ENCODE data around the gene XXYLT1. TPM values are rescaled to one million over a fixed set of nuclear protein-coding genes. Genes with fewer than 3 reads are reported as not detected.
A peak's percentile ranks its signal among the peaks of the same experiment; 100 is the strongest.

Gene XXYLT1
- total and polyA plus RNA-seq, 2 donors from 2014 or later, result 5.7 to 10.7 TPM

DNA sequence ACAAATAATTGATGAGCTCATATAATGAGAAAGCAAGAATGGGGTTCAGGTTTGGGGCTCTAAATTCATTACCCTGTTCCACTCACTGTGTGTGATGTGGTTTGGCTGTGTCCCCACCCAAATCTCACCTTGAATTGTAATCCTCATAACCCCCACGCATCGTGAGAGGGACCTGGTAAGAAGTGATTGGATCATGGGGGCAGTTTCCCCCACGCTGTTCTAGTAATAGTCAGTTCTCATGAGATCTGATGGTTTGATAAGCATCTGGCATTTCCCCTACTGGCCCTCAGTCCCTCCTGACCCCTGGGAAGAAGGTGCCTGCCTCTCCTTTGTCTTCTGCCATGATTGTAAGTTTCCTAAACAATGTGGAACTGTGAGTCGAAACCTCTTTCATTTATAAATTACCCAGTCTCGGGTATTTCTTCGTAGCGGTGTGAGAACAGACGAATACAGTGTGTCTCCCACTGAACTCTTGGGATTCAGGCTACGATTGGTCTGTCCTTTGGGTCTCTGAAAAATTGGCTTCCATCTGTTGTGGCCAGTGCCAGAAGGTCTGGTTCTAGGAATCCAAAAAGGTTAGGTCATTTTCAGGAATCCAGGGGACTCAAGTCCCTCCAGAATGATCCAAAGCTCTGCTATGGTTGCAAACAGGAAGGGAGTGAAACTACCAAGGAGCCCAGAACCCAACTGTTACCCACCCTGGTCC is 87.7 kb downstream of the XXYLT1 start:
- TF ChIP-seq, protein P1, sequence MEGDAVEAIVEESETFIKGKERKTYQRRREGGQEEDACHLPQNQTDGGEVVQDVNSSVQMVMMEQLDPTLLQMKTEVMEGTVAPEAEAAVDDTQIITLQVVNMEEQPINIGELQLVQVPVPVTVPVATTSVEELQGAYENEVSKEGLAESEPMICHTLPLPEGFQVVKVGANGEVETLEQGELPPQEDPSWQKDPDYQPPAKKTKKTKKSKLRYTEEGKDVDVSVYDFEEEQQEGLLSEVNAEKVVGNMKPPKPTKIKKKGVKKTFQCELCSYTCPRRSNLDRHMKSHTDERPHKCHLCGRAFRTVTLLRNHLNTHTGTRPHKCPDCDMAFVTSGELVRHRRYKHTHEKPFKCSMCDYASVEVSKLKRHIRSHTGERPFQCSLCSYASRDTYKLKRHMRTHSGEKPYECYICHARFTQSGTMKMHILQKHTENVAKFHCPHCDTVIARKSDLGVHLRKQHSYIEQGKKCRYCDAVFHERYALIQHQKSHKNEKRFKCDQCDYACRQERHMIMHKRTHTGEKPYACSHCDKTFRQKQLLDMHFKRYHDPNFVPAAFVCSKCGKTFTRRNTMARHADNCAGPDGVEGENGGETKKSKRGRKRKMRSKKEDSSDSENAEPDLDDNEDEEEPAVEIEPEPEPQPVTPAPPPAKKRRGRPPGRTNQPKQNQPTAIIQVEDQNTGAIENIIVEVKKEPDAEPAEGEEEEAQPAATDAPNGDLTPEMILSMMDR (IDR thresholded peaks at IDR 0.05; ENCODE audit: borderline replicate concordance, extremely low read depth, insufficient read depth), result no peak
- DNase-seq, result no peak
- H3K9me3 ChIP-seq (ENCODE audit: control insufficient read depth in 2 of 3, insufficient read depth in 1 of 3, low read length in 3 of 3), result no peaks in the 10 kb centered on the region
- no peak overlapping the region for H3K27ac ChIP-seq (ENCODE audit: low read depth in 2 of 2, low read length in 2 of 2)
- H3K36me3 ChIP-seq (ENCODE audit: control insufficient read depth in 2 of 3, insufficient read depth in 3 of 3, low read length in 3 of 3), result no peaks in the 10 kb centered on the region
- intact Hi-C loops (cut with DNase I), result no loop called here
- peaks cover 3 to 14% (median 3%) of the 10 kb centered on the region in 3 donors for H3K4me1 ChIP-seq (ENCODE audit: control insufficient read depth in 2 of 3, insufficient read depth in 2 of 3, low read depth in 1 of 3, low read length in 3 of 3)
- H3K4me3 ChIP-seq (ENCODE audit: low read length in 3 of 3), result no peak overlapping the region
- H3K9ac ChIP-seq (ENCODE audit: low read length in 3 of 3), result no peak overlapping the region
- FAIRE-seq, result no peak
- no peaks in the 10 kb centered on the region for H3K27me3 ChIP-seq (ENCODE audit: control insufficient read depth, insufficient read depth, low read length)

DNA sequence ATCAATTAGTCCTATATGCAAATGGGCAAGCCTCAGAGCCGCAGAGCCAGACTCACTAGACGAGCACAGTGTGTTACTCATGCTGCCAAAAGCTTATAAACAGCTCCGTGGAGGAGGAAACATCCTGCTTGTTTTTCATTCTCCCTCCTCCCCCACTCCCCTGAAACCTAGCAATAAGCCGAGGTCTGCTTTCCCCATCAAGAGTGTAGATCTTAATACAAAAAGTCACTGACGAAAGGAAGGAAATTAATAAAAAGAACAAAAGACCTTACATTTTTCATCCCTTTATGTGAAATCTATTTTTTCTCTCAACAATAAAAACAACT is 88.5 kb downstream of the XXYLT1 start:
- H3K27ac ChIP-seq (ENCODE audit: low read depth in 2 of 2, low read length in 2 of 2), result no peak overlapping the region
- H3K27me3 ChIP-seq (ENCODE audit: control insufficient read depth, insufficient read depth, low read length), result no peaks in the 10 kb centered on the region
- peaks cover 2 to 12% (median 3%) of the 10 kb centered on the region in 3 donors for H3K4me1 ChIP-seq (ENCODE audit: control insufficient read depth in 2 of 3, insufficient read depth in 2 of 3, low read depth in 1 of 3, low read length in 3 of 3)
- no peak overlapping the region for H3K4me3 ChIP-seq (ENCODE audit: low read length in 3 of 3)
- intact Hi-C loops (cut with DNase I), result no loop called here
- no peak overlapping the region for H3K9ac ChIP-seq (ENCODE audit: low read length in 3 of 3)
- DNase-seq (peak in 3 of 5 donors; percentile 59 to 92 (median 85)), FAIRE-seq (no peak)
- no peaks in the 10 kb centered on the region for H3K36me3 ChIP-seq (ENCODE audit: control insufficient read depth in 2 of 3, insufficient read depth in 3 of 3, low read length in 3 of 3)
- no peaks in the 10 kb centered on the region for H3K9me3 ChIP-seq (ENCODE audit: control insufficient read depth in 2 of 3, insufficient read depth in 1 of 3, low read length in 3 of 3)
- TF ChIP-seq, protein P1 (IDR thresholded peaks at IDR 0.05; ENCODE audit: borderline replicate concordance, extremely low read depth, insufficient read depth), result no peak

DNA sequence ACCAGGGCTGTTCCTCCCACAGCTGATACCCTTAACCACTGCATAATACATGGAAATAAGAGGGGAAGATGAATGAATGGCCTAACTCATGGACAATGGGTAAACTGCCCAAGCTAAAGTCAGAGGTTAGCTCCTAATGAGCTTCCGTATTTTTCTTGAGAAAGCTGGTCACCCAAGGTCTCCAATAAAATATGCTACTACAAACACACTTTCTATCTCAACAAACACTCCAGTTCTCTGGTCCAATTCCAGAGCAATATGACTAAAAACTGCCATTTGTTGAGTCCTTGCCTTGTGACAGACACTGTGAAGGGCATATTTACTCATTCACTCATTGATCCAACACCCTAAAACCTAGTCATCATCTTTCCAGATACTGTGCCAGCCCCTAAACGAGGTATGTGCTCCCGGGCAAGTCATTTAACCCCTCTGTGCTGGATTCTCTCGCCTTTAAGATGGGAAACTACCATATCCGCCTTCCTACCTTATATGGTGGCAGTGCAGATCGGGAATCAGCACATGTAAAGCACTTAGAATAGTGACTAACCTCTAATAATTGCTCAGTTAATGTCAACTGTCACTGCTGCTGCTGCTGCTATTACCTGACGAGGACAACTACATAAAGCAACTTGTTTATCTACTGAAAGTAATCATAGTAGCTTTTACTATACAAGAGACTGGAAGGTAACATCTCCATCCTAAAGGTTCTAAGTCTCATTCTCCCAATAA is 89.1 kb downstream of the XXYLT1 start:
- Histone ChIP-seq H3K27me3 (ENCODE audit: control insufficient read depth, insufficient read depth, low read length) (no peaks in the 10 kb centered on the region), H3K4me3 (ENCODE audit: low read length in 3 of 3) (no peak overlapping the region), H3K9me3 (ENCODE audit: control insufficient read depth in 2 of 3, insufficient read depth in 1 of 3, low read length in 3 of 3) (no peaks in the 10 kb centered on the region), H3K36me3 (ENCODE audit: control insufficient read depth in 2 of 3, insufficient read depth in 3 of 3, low read length in 3 of 3) (no peaks in the 10 kb centered on the region), H3K4me1 (ENCODE audit: control insufficient read depth in 2 of 3, insufficient read depth in 2 of 3, low read depth in 1 of 3, low read length in 3 of 3) (peaks cover 0 to 12% (median 3%) of the 10 kb centered on the region in 3 donors), H3K27ac (ENCODE audit: low read depth in 2 of 2, low read length in 2 of 2) (no peak overlapping the region), H3K9ac (ENCODE audit: low read length in 3 of 3) (no peak overlapping the region)
- FAIRE-seq, result no peak
- DNase-seq, result no peak
- TF ChIP-seq, protein P1 (IDR thresholded peaks at IDR 0.05; ENCODE audit: borderline replicate concordance, extremely low read depth, insufficient read depth), result no peak
- intact Hi-C loops (cut with DNase I), result no loop called here
